GM13977 (cell line): ENCODE results near the gene PEX5L.

Experiments
- DNase-seq: peaks from one replicate; pipeline ENCODE4 v3.0.0; 2012; ENCODE audit warnings: low spot score
- CTCF ChIP-seq: IDR thresholded peaks from 2 replicates; pipeline ENCODE4 v1.5.1; 2012; ENCODE audit warnings: mild to moderate bottlenecking, control low read depth; ENCODE audit not compliant: insufficient read depth; ENCODE audit errors: extremely low read depth, missing control alignments
- in situ Hi-C: fragments of 300-500 bp; cut with MboI; formaldehyde crosslinking; loops from one replicate; pipeline ENCODE4 v1.12.0; 2022; ENCODE audit warnings: low sequenced_read_pairs, low pct_unique_long_range_greater_than_20kb, mixed read lengths, inconsistent platforms; ENCODE audit not compliant: unreplicated experiment

PEX5L gene

DNA sequence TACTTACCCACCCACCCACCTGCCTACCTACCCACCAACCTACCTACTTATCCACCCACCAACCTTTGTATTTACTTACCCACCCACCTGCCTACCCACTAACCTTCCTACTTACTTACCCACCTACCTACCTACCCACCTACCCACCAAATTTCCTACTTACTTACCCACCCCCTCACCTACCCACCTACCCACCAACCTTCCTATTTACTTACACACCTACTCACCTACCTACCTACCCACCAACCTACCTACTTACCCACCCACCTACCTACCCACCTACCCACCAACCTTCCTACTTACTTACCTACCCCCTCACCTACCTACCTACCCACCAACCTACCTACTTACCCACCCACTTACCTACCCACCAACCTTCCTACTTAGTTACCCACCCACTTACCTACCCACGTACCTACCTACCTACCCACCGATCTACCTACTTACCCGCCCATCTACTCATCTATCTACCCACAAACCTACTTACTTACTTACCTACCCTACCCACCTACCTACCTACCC, 204.3 kb downstream of the PEX5L start:
- no peak for TF ChIP-seq CTCF
- DNase-seq, result no peak
- in situ Hi-C loops, result no loop called here

GRCh38 chr3:179829401-179829800, 207.3 kb downstream of the PEX5L start:
- DNase-seq, result no peak
- in situ Hi-C loops, result no loop called here
- no peak for TF ChIP-seq CTCF

DNA sequence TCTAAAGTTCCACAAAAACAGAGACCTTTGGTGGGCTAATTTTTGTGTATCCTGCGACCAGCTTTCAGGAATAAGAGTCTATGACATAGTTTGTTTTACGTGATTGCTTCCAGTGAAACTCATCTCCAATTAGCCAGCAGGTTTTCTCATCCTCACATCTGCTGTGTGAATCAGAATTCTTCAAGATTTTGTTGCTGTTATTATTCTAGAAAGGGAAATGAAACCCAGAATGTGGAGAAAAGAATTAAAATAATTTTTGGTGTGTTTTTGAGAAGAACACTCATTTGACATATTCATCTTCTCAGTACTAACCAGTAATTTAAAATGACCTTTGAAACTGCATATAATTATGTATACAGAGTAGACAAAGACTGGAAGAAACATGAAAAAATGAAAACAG, 208.0 kb downstream of the PEX5L start:
- TF ChIP-seq CTCF, result no peak
- in situ Hi-C loops, result no loop called here

GRCh38 chr3:179826247-179826637, 210.5 kb downstream of the PEX5L start:
- in situ Hi-C loops, result no loop called here
- DNase-seq, result no peak
- TF ChIP-seq CTCF, result no peak

More for the DNA sequence above, 208.0 kb downstream of the PEX5L start:
- no peak for DNase-seq

- no peak for DNase-seq
- TF ChIP-seq CTCF, result no peak
- in situ Hi-C loops, result no loop called here
These were observed 211.1 kb downstream of the PEX5L start for GRCh38 chr3:179825527-179826246.

- in situ Hi-C loops, result no loop called here
- TF ChIP-seq CTCF, result no peak
- DNase-seq, result no peak
These were observed 214.4 kb downstream of the PEX5L start for GRCh38 chr3:179822296-179822695.

- in situ Hi-C loops, result no loop called here
- TF ChIP-seq CTCF, result no peak
- DNase-seq, result no peak
These were observed 217.4 kb downstream of the PEX5L start for GRCh38 chr3:179819379-179819778.
